ENCODE results near the gene TRAF7. TPM values are rescaled to one million over a fixed set of nuclear protein-coding genes. Genes with fewer than 3 reads are reported as not detected.

The TRAF7 gene
- total RNA-seq, 1 donor from 2014 or later, result 47.4 TPM

DNA sequence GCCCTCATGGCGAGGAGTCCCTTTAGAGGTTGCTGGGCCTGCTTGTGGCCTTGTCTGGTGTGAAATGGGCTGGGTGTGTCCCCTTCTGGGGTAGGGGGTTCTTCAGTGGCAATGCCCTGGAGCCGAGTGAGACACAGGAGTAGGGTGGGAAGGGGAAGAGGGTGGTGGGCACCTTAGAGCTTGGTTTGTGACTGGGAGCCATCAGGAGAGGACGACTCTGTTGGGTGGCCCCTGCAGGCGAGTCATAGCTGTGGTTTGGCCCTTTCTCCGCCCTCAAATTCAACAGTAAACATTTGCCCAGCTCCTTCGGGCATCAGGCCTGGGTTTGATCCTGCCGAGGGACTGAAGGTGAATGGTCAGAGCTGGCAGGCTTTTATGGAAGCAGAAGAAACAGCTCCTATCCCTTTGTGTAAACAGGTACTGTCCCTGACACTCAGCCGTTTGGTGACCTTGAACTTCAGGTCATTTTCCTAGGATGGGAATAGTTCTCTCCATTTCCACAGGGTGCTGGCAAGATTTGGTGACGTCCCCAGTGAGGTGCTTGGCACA, 70.7 kb downstream of the TRAF7 start:
- no peaks in the 10 kb centered on the region for H3K27me3 ChIP-seq (ENCODE audit: control insufficient read depth, insufficient read depth, low read length)
- FAIRE-seq, result no peak
- no peak for DNase-seq (ENCODE audit: low read depth)
- no peak overlapping the region for H3K4me3 ChIP-seq (ENCODE audit: low read depth, low read length)
- TF ChIP-seq, protein P1, sequence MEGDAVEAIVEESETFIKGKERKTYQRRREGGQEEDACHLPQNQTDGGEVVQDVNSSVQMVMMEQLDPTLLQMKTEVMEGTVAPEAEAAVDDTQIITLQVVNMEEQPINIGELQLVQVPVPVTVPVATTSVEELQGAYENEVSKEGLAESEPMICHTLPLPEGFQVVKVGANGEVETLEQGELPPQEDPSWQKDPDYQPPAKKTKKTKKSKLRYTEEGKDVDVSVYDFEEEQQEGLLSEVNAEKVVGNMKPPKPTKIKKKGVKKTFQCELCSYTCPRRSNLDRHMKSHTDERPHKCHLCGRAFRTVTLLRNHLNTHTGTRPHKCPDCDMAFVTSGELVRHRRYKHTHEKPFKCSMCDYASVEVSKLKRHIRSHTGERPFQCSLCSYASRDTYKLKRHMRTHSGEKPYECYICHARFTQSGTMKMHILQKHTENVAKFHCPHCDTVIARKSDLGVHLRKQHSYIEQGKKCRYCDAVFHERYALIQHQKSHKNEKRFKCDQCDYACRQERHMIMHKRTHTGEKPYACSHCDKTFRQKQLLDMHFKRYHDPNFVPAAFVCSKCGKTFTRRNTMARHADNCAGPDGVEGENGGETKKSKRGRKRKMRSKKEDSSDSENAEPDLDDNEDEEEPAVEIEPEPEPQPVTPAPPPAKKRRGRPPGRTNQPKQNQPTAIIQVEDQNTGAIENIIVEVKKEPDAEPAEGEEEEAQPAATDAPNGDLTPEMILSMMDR (IDR thresholded peaks at IDR 0.05; ENCODE audit: insufficient read depth, low read length, severe bottlenecking), result no peak
- peaks cover 14% of the 10 kb centered on the region for H3K36me3 ChIP-seq (ENCODE audit: control insufficient read depth, insufficient read depth, low read length)

DNA sequence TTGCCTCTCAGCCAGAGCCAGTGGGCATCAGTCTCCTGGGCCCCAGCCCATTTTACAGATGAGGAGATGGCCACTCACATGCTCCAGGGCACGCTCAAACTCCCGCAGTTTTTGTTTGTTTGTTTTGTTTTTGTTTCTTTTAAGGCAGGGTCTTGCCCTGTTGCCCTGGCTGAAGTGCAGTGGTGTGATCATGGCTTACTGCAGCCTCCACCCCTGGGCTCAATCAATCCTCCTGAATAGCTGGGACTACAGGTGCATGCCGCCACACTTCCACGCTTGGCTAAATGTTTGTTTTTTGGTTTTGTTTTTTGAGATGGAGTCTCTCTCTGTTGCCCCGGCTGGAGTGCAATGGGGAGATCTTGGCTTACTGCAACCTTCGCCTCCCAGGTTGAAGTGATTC, 71.3 kb downstream of the TRAF7 start:
- Histone ChIP-seq H3K4me3 (ENCODE audit: low read depth, low read length) (no peak overlapping the region), H3K27me3 (ENCODE audit: control insufficient read depth, insufficient read depth, low read length) (no peaks in the 10 kb centered on the region), H3K36me3 (ENCODE audit: control insufficient read depth, insufficient read depth, low read length) (peaks cover 18% of the 10 kb centered on the region)
- TF ChIP-seq, protein P1 (IDR thresholded peaks at IDR 0.05; ENCODE audit: insufficient read depth, low read length, severe bottlenecking), result no peak
- DNase-seq (ENCODE audit: low read depth) (no peak), FAIRE-seq (no peak)

Other genes starting within 250 kb of the TRAF7 start
- gene HS3ST6, start 237.4 kb upstream of the TRAF7 start, total RNA-seq, result 2.2 TPM in 1 of 2 replicates, not detected in the other
- gene MSRB1, start 212.6 kb upstream of the TRAF7 start, total RNA-seq, result 2.9 and 6.0 TPM in 2 replicates
- gene RPL3L, start 201.1 kb upstream of the TRAF7 start, total RNA-seq, result under 0.01 and 0.13 TPM in 2 replicates
- 115 and 219 TPM in 2 replicates for gene NDUFB10, start 196.2 kb upstream of the TRAF7 start, total RNA-seq
- 5,082 and 6,563 TPM in 2 replicates for gene RPS2, start 191.0 kb upstream of the TRAF7 start, total RNA-seq
- not detected in 2 replicates for gene RNF151, start 188.9 kb upstream of the TRAF7 start, total RNA-seq
- gene TBL3, start 183.7 kb upstream of the TRAF7 start, total RNA-seq, result 38.5 and 44.5 TPM in 2 replicates
- 1.6 and 2.0 TPM in 2 replicates for gene NOXO1, start 174.3 kb upstream of the TRAF7 start, total RNA-seq
- 16.1 and 18.4 TPM in 2 replicates for gene GFER, start 171.6 kb upstream of the TRAF7 start, total RNA-seq
- 2.9 and 5.2 TPM in 2 replicates for gene SYNGR3, start 165.8 kb upstream of the TRAF7 start, total RNA-seq
- gene ZNF598, start 146.0 kb upstream of the TRAF7 start, total RNA-seq, result 26.3 and 31.9 TPM in 2 replicates
- gene NPW, start 136.0 kb upstream of the TRAF7 start, total RNA-seq, result 0.13 TPM in 1 of 2 replicates, not detected in the other
- gene NHERF2, start 128.9 kb upstream of the TRAF7 start, total RNA-seq, result 15.8 and 20.1 TPM in 2 replicates
- gene NTHL1, start 107.9 kb upstream of the TRAF7 start, total RNA-seq, result 18.6 and 44.0 TPM in 2 replicates
- 25.0 and 34.7 TPM in 2 replicates for gene TSC2, start 107.8 kb upstream of the TRAF7 start, total RNA-seq
- gene PKD1, start 19.9 kb upstream of the TRAF7 start, total RNA-seq, result 56.1 and 114 TPM in 2 replicates
- 0.26 and 0.90 TPM in 2 replicates for gene RAB26, start 7.2 kb upstream of the TRAF7 start, total RNA-seq
- under 0.01 and 1.8 TPM in 2 replicates for gene CASKIN1, start 40.8 kb downstream of the TRAF7 start, total RNA-seq
- 10.9 and 11.6 TPM in 2 replicates for gene MLST8, start 49.7 kb downstream of the TRAF7 start, total RNA-seq
- 0.53 and 1.2 TPM in 2 replicates for gene BRICD5, start 55.1 kb downstream of the TRAF7 start, total RNA-seq
- gene PGP, start 59.1 kb downstream of the TRAF7 start, total RNA-seq, result 9.1 and 9.5 TPM in 2 replicates
- 26.6 and 34.4 TPM in 2 replicates for gene E4F1, start 67.8 kb downstream of the TRAF7 start, total RNA-seq
- gene DNASE1L2, start 80.7 kb downstream of the TRAF7 start, total RNA-seq, result under 0.01 and 0.64 TPM in 2 replicates
- 87.8 and 140 TPM in 2 replicates for gene ECI1, start 95.8 kb downstream of the TRAF7 start, total RNA-seq
- gene RNPS1, start 112.3 kb downstream of the TRAF7 start, total RNA-seq, result 73.5 and 84.7 TPM in 2 replicates
- under 0.01 and 0.51 TPM in 2 replicates for gene ABCA3, start 184.9 kb downstream of the TRAF7 start, total RNA-seq